HepG2 (cell line): ENCODE measurements around the gene PTMA. TPM values are rescaled to one million over a fixed set of nuclear protein-coding genes. Genes with fewer than 3 reads are reported as not detected.

ENCODE experiments used
- ATM ChIP-seq: fragments of 450-650 bp; IDR thresholded peaks from 2 replicates; pipeline ENCODE4 v1.7.1; 2017; ENCODE audit warnings: mild to moderate bottlenecking, borderline replicate concordance
- CREB1 ChIP-seq, 2 experiments: fragments of 450-650 bp in 1 of 2; IDR thresholded peaks; 2 replicates each; pipeline ENCODE4 v1.6.1; 2016 to 2017; ENCODE audit warnings: control low read depth in 1 of 2, mild to moderate bottlenecking in 1 of 2, missing compliant biosample characterization in 1 of 2, missing genetic modification characterization in 1 of 2
- DPF2 ChIP-seq: sonication (generic); formaldehyde crosslinking; IDR thresholded peaks from 2 replicates; pipeline ENCODE4 v1.4.0; 2020; ENCODE audit warnings: mild to moderate bottlenecking, low read depth, missing genetic modification reagents, borderline replicate concordance
- EEA1 ChIP-seq: sonication (generic); formaldehyde crosslinking; IDR thresholded peaks from 2 replicates; pipeline ENCODE4 v1.5.1; 2020; ENCODE audit warnings: mild to moderate bottlenecking, missing genetic modification reagents, borderline replicate concordance
- KAT7 ChIP-seq: IDR thresholded peaks from 2 replicates; pipeline ENCODE4 v1.6.1; 2018; ENCODE audit warnings: borderline replicate concordance, missing compliant biosample characterization
- PHF5A ChIP-seq: IDR thresholded peaks from one replicate; pipeline ENCODE4 v1.6.1; 2018; ENCODE audit warnings: low read depth, missing genetic modification reagents; ENCODE audit not compliant: unreplicated experiment
- RFXANK ChIP-seq: IDR thresholded peaks from 2 replicates; pipeline ENCODE4 v1.6.1; 2016
- TBL1XR1 ChIP-seq: fragments of 150-350 bp; IDR thresholded peaks from 2 replicates; pipeline ENCODE4 v1.6.1; 2014; ENCODE audit warnings: borderline replicate concordance, low read length; ENCODE audit not compliant: partially characterized antibody
- ZFP82 ChIP-seq: sonication (generic); formaldehyde crosslinking; IDR thresholded peaks from 2 replicates; pipeline ENCODE4 v1.5.1; 2020; ENCODE audit warnings: mild to moderate bottlenecking, missing genetic modification reagents, borderline replicate concordance
- ZNF616 ChIP-seq: sonication (generic); formaldehyde crosslinking; IDR thresholded peaks from 2 replicates; pipeline ENCODE4 v1.5.0; 2020; ENCODE audit warnings: low read depth, mild to moderate bottlenecking, missing genetic modification reagents
- ZNF629 ChIP-seq: sonication (generic); formaldehyde crosslinking; conservative IDR thresholded peaks from 2 replicates; pipeline ENCODE4 v1.5.0; 2020; ENCODE audit warnings: missing genetic modification reagents
- polyA plus RNA-seq, 8 experiments: library from polyadenylated mRNA; depleted of rRNA in 3 of 8; stranded (reverse) in 7 of 8; unstranded in 1 of 8; fragments of >200 nt; fragmentation: Illumina TruSeq in 4 of 8; extraction: Trizol in 4 of 8; gene quantifications; 2 replicates each; pipeline versions ENCODE4 v1.2.1 to v1.2.3, GENCODE V29; 2011 to 2016; ENCODE audit warnings: low read depth in 4 of 8, missing spikeins in 1 of 8, mixed read lengths in 1 of 8; ENCODE audit not compliant: insufficient read depth in 1 of 8
- total RNA-seq, 5 experiments: library from RNA; depleted of rRNA; stranded (reverse); fragments of >200 nt; fragmentation: Illumina TruSeq; extraction: Trizol; gene quantifications; 2 replicates each; pipeline ENCODE4 v1.2.3, GENCODE V29; 2016; ENCODE audit warnings: low read depth in 1 of 5
- TF ChIP-seq, protein P1 (sequence below): sonication (generic); formaldehyde crosslinking; IDR thresholded peaks from 2 replicates; pipeline ENCODE4 v1.5.0; 2020; ENCODE audit warnings: mild to moderate bottlenecking, missing genetic modification reagents, borderline replicate concordance
- TF ChIP-seq, protein P2 (sequence below): sonication (generic); formaldehyde crosslinking; IDR thresholded peaks from 2 replicates; pipeline ENCODE4 v1.4.0; 2020; ENCODE audit warnings: mild to moderate bottlenecking, missing genetic modification reagents
- TF ChIP-seq, protein P3 (sequence below): sonication (generic); formaldehyde crosslinking; IDR thresholded peaks from 2 replicates; pipeline ENCODE4 v1.4.0; 2020; ENCODE audit warnings: missing genetic modification reagents
- TF ChIP-seq, protein P4 (sequence below): sonication (generic); formaldehyde crosslinking; IDR thresholded peaks from 2 replicates; pipeline ENCODE4 v1.8.1; 2023; ENCODE audit warnings: missing genetic modification reagents, inconsistent platforms, borderline replicate concordance
- TF ChIP-seq, protein P5 (sequence below): sonication (generic); formaldehyde crosslinking; IDR thresholded peaks from 2 replicates; pipeline ENCODE4 v1.4.0; 2020; ENCODE audit warnings: missing genetic modification reagents
- TF ChIP-seq, protein P6 (sequence below): sonication (generic); formaldehyde crosslinking; IDR thresholded peaks from 2 replicates; pipeline ENCODE4 v1.4.0; 2020; ENCODE audit warnings: missing genetic modification reagents

The PTMA gene
- total and polyA plus RNA-seq, 2 of the 13 experiments (the other 11 are each of a cell fraction or from before 2014, with no cell fraction given) = 190 to 1,086 TPM

DNA sequence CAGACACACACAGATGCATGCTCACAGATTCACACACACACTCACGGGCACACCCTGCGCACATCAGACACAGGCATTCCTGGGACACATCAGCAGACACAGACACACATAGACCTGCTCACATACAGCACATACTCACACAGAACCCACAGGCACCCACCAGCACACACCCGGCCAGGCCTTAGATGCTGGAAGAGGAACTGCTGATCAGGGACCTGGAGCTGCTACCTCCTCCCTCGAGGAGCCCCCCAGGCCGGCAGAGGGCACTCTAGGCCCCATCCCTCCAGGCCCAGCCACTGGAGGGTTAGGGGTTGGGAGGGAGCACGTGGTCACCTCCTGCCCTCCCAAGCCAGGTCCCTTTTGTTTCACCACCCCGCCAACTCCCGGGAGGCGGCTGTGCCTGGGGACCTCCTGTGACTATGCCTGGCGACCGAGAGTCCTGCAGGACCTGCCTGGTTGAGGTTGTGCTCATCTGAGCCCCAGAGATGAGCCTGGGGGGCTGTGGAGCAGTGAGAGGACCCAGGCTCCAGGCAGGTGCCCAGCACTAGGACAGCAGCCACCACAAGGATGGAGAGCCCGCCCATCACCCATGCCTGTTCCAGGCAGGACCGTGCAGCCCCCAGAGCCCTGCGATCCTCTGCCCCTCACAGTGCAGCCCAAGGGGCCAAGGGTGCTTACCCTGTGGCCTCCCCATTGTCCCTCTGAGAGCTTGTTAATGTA, 21.0 kb upstream of the PTMA start (continued):
- TF ChIP-seq, protein P1, sequence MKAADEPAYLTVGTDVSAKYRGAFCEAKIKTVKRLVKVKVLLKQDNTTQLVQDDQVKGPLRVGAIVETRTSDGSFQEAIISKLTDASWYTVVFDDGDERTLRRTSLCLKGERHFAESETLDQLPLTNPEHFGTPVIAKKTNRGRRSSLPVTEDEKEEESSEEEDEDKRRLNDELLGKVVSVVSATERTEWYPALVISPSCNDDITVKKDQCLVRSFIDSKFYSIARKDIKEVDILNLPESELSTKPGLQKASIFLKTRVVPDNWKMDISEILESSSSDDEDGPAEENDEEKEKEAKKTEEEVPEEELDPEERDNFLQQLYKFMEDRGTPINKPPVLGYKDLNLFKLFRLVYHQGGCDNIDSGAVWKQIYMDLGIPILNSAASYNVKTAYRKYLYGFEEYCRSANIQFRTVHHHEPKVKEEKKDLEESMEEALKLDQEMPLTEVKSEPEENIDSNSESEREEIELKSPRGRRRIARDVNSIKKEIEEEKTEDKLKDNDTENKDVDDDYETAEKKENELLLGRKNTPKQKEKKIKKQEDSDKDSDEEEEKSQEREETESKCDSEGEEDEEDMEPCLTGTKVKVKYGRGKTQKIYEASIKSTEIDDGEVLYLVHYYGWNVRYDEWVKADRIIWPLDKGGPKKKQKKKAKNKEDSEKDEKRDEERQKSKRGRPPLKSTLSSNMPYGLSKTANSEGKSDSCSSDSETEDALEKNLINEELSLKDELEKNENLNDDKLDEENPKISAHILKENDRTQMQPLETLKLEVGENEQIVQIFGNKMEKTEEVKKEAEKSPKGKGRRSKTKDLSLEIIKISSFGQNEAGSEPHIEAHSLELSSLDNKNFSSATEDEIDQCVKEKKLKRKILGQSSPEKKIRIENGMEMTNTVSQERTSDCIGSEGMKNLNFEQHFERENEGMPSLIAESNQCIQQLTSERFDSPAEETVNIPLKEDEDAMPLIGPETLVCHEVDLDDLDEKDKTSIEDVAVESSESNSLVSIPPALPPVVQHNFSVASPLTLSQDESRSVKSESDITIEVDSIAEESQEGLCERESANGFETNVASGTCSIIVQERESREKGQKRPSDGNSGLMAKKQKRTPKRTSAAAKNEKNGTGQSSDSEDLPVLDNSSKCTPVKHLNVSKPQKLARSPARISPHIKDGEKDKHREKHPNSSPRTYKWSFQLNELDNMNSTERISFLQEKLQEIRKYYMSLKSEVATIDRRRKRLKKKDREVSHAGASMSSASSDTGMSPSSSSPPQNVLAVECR (CRISPR knock-in tag) = peak; percentile 75; the same call in 1 of the 2 replicates
- TF ChIP-seq, protein P2, sequence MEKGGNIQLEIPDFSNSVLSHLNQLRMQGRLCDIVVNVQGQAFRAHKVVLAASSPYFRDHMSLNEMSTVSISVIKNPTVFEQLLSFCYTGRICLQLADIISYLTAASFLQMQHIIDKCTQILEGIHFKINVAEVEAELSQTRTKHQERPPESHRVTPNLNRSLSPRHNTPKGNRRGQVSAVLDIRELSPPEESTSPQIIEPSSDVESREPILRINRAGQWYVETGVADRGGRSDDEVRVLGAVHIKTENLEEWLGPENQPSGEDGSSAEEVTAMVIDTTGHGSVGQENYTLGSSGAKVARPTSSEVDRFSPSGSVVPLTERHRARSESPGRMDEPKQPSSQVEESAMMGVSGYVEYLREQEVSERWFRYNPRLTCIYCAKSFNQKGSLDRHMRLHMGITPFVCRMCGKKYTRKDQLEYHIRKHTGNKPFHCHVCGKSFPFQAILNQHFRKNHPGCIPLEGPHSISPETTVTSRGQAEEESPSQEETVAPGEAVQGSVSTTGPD (CRISPR knock-in tag) = peak; percentile 72; the same call in 1 of the 2 replicates
- no peak for TF ChIP-seq DPF2 (CRISPR knock-in tag)
- TF ChIP-seq CREB1 (IDR thresholded peaks at IDR 0.05) = no peak
- no peak for TF ChIP-seq CREB1 (CRISPR knock-in tag; IDR thresholded peaks at IDR 0.05)
- peak; percentile 50 for TF ChIP-seq PHF5A (CRISPR knock-in tag)
- TF ChIP-seq ZFP82 (CRISPR knock-in tag) = no peak
- TF ChIP-seq, protein P3, sequence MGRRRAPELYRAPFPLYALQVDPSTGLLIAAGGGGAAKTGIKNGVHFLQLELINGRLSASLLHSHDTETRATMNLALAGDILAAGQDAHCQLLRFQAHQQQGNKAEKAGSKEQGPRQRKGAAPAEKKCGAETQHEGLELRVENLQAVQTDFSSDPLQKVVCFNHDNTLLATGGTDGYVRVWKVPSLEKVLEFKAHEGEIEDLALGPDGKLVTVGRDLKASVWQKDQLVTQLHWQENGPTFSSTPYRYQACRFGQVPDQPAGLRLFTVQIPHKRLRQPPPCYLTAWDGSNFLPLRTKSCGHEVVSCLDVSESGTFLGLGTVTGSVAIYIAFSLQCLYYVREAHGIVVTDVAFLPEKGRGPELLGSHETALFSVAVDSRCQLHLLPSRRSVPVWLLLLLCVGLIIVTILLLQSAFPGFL (CRISPR knock-in tag) = no peak
- no peak for TF ChIP-seq RFXANK (CRISPR knock-in tag)
- no peak for TF ChIP-seq TBL1XR1
- 0 out of 2 replicates have a peak, but pooled peaks have one; percentile 50 for TF ChIP-seq ZNF616 (CRISPR knock-in tag)
- TF ChIP-seq, protein P4, sequence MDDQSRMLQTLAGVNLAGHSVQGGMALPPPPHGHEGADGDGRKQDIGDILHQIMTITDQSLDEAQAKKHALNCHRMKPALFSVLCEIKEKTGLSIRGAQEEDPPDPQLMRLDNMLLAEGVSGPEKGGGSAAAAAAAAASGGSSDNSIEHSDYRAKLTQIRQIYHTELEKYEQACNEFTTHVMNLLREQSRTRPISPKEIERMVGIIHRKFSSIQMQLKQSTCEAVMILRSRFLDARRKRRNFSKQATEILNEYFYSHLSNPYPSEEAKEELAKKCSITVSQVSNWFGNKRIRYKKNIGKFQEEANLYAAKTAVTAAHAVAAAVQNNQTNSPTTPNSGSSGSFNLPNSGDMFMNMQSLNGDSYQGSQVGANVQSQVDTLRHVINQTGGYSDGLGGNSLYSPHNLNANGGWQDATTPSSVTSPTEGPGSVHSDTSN (CRISPR knock-in tag) = no peak
- TF ChIP-seq ZNF629 (CRISPR knock-in tag) = no peak; the same call in 1 of the 2 replicates
- TF ChIP-seq, protein P5, sequence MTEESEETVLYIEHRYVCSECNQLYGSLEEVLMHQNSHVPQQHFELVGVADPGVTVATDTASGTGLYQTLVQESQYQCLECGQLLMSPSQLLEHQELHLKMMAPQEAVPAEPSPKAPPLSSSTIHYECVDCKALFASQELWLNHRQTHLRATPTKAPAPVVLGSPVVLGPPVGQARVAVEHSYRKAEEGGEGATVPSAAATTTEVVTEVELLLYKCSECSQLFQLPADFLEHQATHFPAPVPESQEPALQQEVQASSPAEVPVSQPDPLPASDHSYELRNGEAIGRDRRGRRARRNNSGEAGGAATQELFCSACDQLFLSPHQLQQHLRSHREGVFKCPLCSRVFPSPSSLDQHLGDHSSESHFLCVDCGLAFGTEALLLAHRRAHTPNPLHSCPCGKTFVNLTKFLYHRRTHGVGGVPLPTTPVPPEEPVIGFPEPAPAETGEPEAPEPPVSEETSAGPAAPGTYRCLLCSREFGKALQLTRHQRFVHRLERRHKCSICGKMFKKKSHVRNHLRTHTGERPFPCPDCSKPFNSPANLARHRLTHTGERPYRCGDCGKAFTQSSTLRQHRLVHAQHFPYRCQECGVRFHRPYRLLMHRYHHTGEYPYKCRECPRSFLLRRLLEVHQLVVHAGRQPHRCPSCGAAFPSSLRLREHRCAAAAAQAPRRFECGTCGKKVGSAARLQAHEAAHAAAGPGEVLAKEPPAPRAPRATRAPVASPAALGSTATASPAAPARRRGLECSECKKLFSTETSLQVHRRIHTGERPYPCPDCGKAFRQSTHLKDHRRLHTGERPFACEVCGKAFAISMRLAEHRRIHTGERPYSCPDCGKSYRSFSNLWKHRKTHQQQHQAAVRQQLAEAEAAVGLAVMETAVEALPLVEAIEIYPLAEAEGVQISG (CRISPR knock-in tag) = peak; percentile 99
- TF ChIP-seq, protein P6, sequence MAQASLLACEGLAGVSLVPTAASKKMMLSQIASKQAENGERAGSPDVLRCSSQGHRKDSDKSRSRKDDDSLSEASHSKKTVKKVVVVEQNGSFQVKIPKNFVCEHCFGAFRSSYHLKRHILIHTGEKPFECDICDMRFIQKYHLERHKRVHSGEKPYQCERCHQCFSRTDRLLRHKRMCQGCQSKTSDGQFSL (CRISPR knock-in tag) = no peak; the same call in 1 of the 2 replicates
- TF ChIP-seq KAT7 (CRISPR knock-in tag) = peak; percentile 81; the same call in 1 of the 2 replicates
- no peak for TF ChIP-seq ATM
- TF ChIP-seq EEA1 (CRISPR knock-in tag) = no peak; the same call in 1 of the 2 replicates
